ENCODE data around the gene PNPLA7. TPM values are rescaled to one million over a fixed set of nuclear protein-coding genes. Genes with fewer than 3 reads are reported as not detected.
A peak's percentile ranks its signal among the peaks of the same experiment; 100 is the strongest.

PNPLA7 gene
- total RNA-seq, 2 experiments from 2014 or later, result 4.5 to 5.0 TPM

DNA sequence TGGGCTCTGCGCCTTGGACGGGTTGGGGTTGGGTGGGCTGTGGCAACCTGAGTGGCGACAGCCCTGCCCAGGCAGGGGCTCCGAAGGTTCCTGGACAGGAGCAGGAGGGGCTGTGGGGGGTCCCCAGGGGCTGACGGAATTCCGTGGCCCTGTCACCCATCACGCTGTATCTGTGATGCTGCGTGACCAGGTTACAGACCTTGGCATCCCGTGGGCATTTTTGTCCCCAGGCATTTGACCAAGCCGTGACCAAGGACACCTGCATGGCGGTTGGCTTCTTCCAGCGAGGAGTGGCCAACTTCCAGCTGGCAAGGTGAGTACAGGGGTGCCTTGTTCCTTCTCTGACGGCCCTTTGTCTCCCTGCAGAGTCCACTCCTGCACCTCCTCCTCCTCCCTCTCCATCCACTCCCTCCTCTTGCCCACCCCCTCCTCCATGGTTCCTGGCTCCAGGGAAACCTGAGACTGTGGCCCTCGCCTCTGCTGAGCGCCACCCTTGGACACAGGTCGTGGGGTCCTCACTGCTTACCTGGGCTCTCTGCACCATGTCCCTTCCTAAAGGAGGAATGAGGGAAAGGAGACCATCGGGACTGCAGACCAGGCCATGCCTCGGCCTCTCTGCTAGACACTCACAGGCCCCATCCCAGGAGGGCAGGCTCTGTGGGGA lies 124.1 kb downstream of the PNPLA7 start:
- Mint-ChIP-seq H3K9me3 (no peaks in the 10 kb centered on the region), H3K4me1 (peaks cover 14% of the 10 kb centered on the region), H3K27me3 (peaks cover 7% of the 10 kb centered on the region), H3K27ac (no peak overlapping the region), H3K36me3 (ENCODE audit: low read depth) (no peaks in the 10 kb centered on the region), H3K4me3 (no peak overlapping the region)
- no peak for DNase-seq
- ChIA-PET POLR2A (no interaction called here), CTCF (interaction anchor here (1.2 kb wide), 1 partner anchor 18 kb away, joined by 3 read pairs; no protein-coding TSS in a partner anchor)

DNA sequence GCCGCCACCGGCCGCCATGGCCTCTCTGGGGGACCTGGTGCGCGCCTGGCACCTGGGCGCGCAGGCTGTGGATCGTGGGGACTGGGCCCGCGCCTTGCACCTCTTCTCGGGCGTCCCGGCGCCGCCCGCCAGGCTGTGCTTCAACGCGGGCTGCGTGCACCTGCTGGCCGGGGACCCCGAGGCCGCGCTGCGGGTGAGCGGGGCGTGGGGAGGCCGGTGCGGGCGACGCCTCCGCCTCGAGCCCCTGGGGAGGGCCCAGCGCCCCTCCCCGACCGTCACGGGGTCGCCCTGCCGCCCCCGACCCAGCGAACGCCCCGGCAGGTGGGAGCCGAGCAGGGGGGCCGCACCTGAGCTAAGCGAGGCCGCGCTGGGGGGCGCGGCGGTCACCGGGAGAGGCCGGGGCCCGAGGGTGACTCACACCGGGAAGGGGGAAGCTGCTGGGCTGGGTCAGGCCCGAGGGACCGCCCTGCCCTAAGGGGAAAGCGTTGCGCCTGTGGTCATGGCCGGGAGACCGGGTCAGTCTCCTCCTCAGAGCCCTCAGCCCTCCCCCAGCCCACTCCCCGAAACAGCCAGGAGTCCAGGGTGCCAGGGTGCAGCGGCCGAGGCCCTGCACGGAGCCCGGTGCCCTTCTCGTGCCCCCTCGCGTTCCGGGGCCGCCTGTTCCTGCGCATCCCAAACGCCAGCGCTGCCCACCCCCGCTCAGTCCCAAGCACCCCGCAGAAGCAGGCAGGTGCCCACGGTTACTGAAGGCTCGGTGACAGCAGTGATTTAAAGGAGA lies 126.5 kb downstream of the PNPLA7 start:
- Mint-ChIP-seq H3K27ac (no peak overlapping the region), H3K4me3 (peak overlapping the region; percentile 32), H3K36me3 (ENCODE audit: low read depth) (no peaks in the 10 kb centered on the region), H3K9me3 (no peaks in the 10 kb centered on the region), H3K4me1 (peaks cover 15% of the 10 kb centered on the region), H3K27me3 (peaks cover 7% of the 10 kb centered on the region)
- DNase-seq, result no peak
- POLR2A ChIA-PET, result interaction anchor here (0.5 to 1.9 kb wide), 11 partner anchors 12 to 309 kb away, joined by 3 to 15 read pairs (median 5); partner anchors contain the start of genes DPP7, EHMT1, NRARP and NSMF
- CTCF ChIA-PET, result interaction anchor here (0.8 to 2.0 kb wide), 11 partner anchors 13 to 147 kb away, joined by 3 to 19 read pairs (median 4); partner anchors contain the start of genes MRPL41 and NRARP

DNA sequence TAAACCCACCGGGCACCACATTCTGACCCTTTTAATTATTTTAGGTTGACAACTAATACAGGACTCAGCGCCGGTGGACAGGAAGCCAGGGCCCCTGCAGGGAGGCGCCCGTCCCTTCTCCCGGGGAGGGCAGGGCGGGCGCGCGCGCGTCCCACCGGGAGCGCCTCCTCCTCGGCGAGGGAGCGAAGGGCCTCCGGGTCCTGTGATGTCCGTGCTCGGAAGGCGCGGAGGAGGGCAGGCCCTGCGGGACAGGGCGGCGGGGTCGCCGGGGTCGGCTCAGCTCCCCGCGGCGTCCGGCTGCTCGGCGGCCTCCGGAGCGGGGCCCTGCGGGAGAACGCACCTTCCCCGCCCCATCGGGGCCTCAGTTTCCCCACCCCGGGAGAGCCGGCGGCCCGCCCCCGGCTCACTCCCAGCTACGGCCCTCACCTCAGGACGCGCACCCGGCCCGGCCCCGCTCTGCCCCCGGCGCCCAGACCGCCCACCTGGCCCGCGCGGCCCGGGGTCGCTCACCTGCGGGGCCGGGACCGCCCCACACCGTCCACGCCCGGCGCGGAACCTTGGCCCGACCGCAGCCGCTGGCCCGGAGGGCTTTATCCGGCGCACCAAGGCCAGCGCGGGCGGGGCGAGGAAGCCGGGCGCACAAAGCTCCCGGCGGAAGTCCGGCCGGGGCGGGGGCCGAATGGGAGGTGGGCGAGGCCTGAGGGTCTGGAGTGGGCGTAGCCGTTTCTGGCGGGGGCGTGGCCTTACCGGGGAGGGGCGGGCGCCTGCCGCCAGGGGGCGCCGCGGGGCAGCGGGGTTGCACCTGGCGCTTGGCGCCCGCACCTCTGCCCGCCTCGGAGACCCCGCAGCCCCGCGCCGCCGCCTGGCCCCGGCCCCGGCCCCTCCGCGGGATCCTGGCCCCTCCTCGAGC lies 127.3 kb downstream of the PNPLA7 start, which contains the start of the genes EXD3 and NOXA1:
Gene EXD3 (minus strand): TSS at position 559 of the 910 bp plus-strand sequence. CDS start 27,805 bp downstream, outside the sequence.
Gene NOXA1 (plus strand): TSS at position 790 of the 910 bp plus-strand sequence. CDS start 137 bp downstream, outside the sequence.
- Mint-ChIP-seq H3K9me3 (no peaks in the 10 kb centered on the region), H3K27me3 (peaks cover 7% of the 10 kb centered on the region), H3K4me3 (peak within 1 kb of the TSS; percentile 78), H3K27ac (peak within 1 kb of the TSS; percentile 50), H3K36me3 (ENCODE audit: low read depth) (no peaks in the 10 kb centered on the region), H3K4me1 (peaks cover 15% of the 10 kb centered on the region)
- POLR2A ChIA-PET, result interaction anchor here (0.5 to 1.9 kb wide), 16 partner anchors 10 to 336 kb away, joined by 3 to 15 read pairs (median 4); partner anchors contain the start of genes DPP7, EHMT1, MAN1B1 and MRPL41
- peak; percentile 96 for DNase-seq
- CTCF ChIA-PET, result interaction anchor here (0.6 to 2.0 kb wide), 19 partner anchors 12 to 148 kb away, joined by 3 to 19 read pairs (median 4); partner anchors contain the start of genes MRPL41, NRARP and NSMF

DNA sequence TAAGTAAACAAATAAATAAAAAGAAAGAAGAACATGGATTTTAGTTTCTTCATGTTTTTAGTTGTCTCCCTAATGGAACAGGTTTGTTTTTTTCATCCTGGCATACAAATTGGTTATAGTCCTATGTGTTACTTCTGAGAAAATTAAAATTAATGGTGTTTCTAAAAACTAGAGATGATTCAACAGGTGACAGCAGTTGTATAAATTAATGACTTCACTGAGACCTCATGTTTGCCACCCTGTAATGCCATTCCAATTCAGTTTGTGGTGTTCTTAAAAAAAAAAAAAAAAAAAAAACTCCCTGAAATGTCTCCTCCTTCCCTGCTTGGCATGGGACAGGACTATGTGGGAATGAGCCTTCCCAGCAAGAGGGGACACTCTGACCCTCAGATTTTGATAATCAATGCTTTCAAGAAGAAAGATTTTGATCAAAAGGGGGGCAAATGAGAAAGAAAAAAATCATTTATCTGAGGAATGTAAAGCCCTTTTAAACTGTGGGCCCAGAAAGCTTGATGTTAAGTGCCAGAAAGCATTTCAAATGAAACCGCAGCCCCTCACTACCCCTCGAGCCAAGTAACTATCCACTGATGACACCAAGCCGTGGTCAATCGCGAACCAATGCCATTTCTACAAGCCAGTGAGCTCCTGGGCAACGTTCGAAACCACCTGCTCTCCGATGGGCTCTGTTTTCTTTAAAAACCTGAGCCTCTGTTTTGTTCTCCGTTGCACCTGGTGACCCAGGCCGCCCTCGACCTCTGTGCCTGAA lies 128.2 kb downstream of the PNPLA7 start:
- Mint-ChIP-seq H3K4me1 (peaks cover 15% of the 10 kb centered on the region), H3K36me3 (ENCODE audit: low read depth) (no peaks in the 10 kb centered on the region), H3K27me3 (peaks cover 7% of the 10 kb centered on the region), H3K4me3 (peak overlapping the region; percentile 78), H3K27ac (peak overlapping the region; percentile 50), H3K9me3 (no peaks in the 10 kb centered on the region)
- DNase-seq, result no peak
- POLR2A ChIA-PET, result interaction anchor here (0.7 to 1.9 kb wide), 10 partner anchors 9 to 182 kb away, joined by 3 to 15 read pairs (median 6); partner anchors contain the start of genes MRPL41, NRARP, NSMF and PNPLA7
- CTCF ChIA-PET, result interaction anchor here (0.9 to 2.0 kb wide), 7 partner anchors 11 to 124 kb away, joined by 3 to 19 read pairs (median 4); partner anchors contain the start of gene NSMF

DNA sequence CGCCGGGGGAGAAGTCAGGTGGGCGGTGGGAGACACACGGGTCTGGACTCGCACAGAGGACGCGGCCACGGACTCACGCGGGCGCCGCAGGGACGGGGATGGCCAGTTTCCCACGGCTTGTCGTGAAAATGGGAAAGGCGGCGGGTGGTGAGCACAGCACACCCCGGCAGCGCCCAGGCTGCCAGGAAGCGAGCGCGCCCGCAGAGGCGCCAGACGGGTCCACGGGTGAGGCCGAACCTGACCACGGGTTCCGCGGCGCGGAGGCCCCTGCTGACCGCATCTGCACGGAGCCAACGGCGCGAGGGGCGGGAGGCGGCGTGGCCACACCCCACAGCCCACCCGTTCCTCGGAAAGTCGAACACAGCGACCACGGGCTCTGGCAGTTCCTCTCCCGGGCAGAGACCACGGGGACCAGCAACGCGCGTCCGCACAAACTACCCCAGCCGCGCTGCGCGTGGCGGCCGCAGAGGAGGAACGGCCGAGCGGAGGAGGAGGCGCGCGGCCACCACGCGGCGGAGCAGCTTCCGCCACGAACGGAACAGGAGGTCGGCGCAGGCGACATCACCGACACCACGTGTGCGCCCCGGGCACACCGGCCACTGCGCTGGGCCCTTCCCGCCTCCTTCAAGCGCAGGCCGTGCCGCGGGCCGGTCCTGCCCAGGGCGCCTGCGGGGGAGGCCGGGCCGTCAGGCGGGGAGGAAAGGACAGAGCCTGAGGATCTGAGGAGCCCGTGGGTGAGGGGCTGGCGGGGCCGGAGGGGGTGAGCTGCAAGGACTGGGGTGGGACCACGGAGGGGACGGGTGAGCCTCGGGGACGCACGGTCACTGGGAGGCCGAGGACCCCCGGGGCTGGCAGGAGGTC lies 132.8 kb downstream of the PNPLA7 start:
- ChIA-PET POLR2A (interaction anchor here (1.0 kb wide), 1 partner anchor 101 kb away, joined by 4 read pairs; no protein-coding TSS in a partner anchor), CTCF (no interaction called here)
- peaks cover 19% of the 10 kb centered on the region for H3K4me1 Mint-ChIP-seq
- H3K27me3 Mint-ChIP-seq, result no peaks in the 10 kb centered on the region
- no peaks in the 10 kb centered on the region for H3K36me3 Mint-ChIP-seq (ENCODE audit: low read depth)
- no peak for DNase-seq
- no peaks in the 10 kb centered on the region for H3K9me3 Mint-ChIP-seq
- no peak overlapping the region for H3K27ac Mint-ChIP-seq
- H3K4me3 Mint-ChIP-seq, result peak overlapping the region; percentile 53

DNA sequence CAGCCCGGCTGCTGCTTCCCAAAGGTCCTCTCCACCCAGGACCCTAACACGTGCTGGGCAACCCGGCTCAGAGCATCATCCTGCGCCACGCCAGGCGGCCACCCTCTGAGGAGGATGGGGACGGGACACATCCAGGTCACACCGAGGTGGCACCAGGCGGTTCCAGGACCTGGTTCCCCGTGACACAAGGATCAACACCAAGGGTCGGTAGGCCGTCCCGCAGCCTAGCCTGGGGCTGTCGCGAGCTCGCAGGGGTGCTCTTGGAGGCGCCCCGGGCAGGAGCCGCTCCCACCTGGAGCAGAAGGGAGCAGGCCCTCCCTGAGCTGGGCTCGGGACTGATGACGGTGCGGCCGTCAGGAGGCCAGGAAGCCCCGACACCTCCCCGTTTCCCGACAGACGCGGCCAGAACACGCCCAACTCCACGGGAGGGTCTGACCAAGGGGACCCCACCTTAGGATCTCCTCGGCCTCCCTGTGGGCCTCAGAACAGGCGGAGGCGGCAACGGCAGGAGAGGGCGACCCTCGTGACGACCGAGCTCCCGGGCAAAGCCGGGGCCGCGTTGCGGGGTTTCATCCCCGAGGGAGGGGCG lies 133.5 kb downstream of the PNPLA7 start:
- ChIA-PET POLR2A (no interaction called here), CTCF (no interaction called here)
- H3K27ac Mint-ChIP-seq, result no peak overlapping the region
- H3K4me3 Mint-ChIP-seq, result no peak overlapping the region
- no peaks in the 10 kb centered on the region for H3K36me3 Mint-ChIP-seq (ENCODE audit: low read depth)
- H3K9me3 Mint-ChIP-seq, result no peaks in the 10 kb centered on the region
- no peak for DNase-seq
- H3K4me1 Mint-ChIP-seq, result peaks cover 14% of the 10 kb centered on the region
- H3K27me3 Mint-ChIP-seq, result no peaks in the 10 kb centered on the region

DNA sequence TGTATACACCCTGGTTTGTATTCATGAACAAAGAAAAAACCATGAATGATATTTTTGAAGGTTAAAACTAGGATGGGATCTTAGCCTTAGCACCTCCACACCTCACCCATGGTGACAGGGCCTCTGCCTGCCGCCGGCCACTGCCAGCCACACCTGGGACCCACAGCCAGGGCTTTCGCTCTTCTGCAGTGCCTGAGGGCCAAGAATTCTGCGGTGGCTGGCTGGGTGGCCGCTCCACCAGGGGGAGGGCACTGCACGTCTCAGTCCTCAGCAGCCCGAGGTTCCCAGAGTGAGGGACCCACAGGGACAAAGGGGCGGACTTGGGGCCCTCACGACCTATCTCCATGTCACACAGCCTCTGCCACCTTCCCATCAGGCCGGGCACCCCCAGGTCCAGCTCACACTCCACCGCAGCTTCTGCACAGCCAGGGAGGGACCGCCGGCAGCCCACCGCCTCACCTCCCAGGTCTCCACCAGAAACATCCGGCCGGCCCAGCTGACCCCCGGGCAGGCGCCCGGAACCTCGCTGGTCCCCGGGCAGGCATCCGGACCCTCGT lies 134.1 kb downstream of the PNPLA7 start:
- Mint-ChIP-seq H3K4me1 (peaks cover 16% of the 10 kb centered on the region), H3K27ac (no peak overlapping the region), H3K27me3 (no peaks in the 10 kb centered on the region), H3K9me3 (no peaks in the 10 kb centered on the region), H3K36me3 (ENCODE audit: low read depth) (no peaks in the 10 kb centered on the region), H3K4me3 (no peak overlapping the region)
- no peak for DNase-seq
- ChIA-PET POLR2A (no interaction called here), CTCF (no interaction called here)

DNA sequence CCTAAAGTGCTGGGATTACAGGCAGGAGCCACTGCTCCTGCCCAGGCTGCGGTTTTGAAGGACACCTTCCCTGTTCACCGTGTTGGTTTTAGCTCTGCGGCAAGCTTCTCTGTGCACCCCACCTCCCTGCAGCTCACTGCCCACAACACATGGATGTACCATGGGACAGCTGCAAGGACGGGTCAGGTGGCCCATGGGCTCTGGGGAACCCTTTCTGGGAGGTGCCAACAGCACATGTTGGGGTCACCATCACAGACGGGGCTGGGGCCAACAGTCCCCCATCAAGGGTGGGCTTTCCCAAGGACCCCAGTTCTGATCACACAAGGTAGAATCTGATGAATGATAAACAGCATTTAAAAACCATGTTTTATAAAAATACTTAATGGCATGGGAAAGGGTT lies 134.8 kb downstream of the PNPLA7 start:
- DNase-seq, result no peak
- Mint-ChIP-seq H3K27me3 (no peaks in the 10 kb centered on the region), H3K27ac (no peak overlapping the region), H3K4me3 (no peak overlapping the region), H3K36me3 (ENCODE audit: low read depth) (no peaks in the 10 kb centered on the region), H3K9me3 (no peaks in the 10 kb centered on the region), H3K4me1 (peaks cover 20% of the 10 kb centered on the region)
- ChIA-PET CTCF (interaction anchor here (1.2 kb wide), 1 partner anchor 10 kb away, joined by 3 read pairs; no protein-coding TSS in a partner anchor), POLR2A (no interaction called here)

DNA sequence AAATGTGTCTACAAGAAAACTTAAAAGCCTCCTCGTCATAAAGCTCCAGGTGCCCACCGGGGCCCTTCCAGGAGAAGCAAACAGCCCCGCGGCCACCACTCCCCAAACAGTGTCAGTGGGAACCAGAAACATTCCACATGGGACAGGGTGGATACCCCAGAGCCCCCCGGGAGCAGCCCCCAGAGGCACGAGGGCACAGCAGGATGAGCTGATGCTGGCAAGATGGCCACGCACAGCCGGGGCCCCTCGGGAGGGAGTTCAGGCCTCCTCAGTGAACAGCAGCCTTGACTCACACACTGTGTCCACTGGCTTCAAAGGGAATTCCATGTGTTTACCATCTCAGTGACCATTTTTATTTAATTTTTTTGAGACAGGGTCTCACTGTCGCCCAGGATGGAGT lies 137.8 kb downstream of the PNPLA7 start:
- Mint-ChIP-seq H3K27ac (no peak overlapping the region), H3K4me1 (peaks cover 23% of the 10 kb centered on the region), H3K27me3 (no peaks in the 10 kb centered on the region), H3K4me3 (no peak overlapping the region), H3K9me3 (no peaks in the 10 kb centered on the region), H3K36me3 (ENCODE audit: low read depth) (no peaks in the 10 kb centered on the region)
- ChIA-PET CTCF (no interaction called here), POLR2A (interaction anchor here (1.6 kb wide), 1 partner anchor 10 kb away, joined by 5 read pairs; the partner anchor contains the start of gene EXD3)
- DNase-seq, result no peak

DNA sequence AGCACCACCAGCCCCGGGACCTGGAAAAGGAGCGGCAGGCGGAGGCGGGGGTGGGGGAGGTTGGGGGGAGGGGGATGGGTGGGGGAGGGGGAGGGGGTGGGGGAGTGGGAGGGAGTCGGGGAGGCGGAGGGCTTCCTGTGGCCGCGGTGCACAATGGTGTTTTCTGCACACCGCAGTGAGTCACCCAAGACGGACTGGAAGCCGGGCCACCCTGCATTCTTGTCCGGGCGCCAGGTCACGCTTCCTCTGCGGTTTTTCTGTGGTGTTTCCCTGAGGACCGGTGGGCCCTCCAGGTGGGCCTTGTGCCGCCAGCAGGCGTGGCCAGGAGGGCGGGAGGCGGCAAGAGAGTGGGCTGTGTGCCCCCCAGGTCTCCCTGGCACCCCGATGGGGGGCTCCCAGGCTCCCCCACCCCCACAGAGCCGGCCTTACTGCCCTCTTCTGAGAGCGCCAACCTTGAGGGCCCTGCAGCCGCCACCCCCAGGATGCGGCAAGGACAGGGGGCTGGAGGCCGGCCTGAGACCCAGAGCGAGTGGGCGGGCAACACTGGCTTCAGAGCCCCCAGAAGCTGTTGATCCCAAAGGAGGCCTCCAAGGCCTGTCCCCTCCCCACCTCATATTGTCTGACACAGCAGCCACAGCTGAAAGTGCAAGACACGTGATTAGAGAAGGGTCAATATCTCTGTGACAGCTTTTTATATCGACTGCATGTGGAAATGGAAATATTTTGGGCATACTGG lies 138.4 kb downstream of the PNPLA7 start:
- H3K27ac Mint-ChIP-seq, result no peak overlapping the region
- H3K9me3 Mint-ChIP-seq, result no peaks in the 10 kb centered on the region
- peaks cover 23% of the 10 kb centered on the region for H3K4me1 Mint-ChIP-seq
- ChIA-PET CTCF (interaction anchor here (0.8 kb wide), 1 partner anchor 11 kb away, joined by 3 read pairs; the partner anchor contains the start of genes EXD3 and NOXA1), POLR2A (interaction anchor here (0.8 to 1.6 kb wide), 2 partner anchors 11 kb away, joined by 3 to 5 read pairs; partner anchors contain the start of genes EXD3 and NOXA1)
- H3K4me3 Mint-ChIP-seq, result no peak overlapping the region
- peak; percentile 66 for DNase-seq
- H3K27me3 Mint-ChIP-seq, result no peaks in the 10 kb centered on the region
- H3K36me3 Mint-ChIP-seq (ENCODE audit: low read depth), result no peaks in the 10 kb centered on the region

Measured in activated CD4-positive, alpha-beta memory T cell treated with anti-CD3 and anti-CD28 coated beads, Interleukin-2, amount 10 ng/mL, durations not matched to agents 7 days and 5 days (primary cell).